Loucy (cell line): Measurements from ENCODE around the gene WDR7.

Source experiments
- H2AFZ ChIP-seq: fragments of 200-600 bp; sonication (generic); 2 replicates; pipeline ENCODE4 v1.6.0; 2016; ENCODE audit warnings: antibody characterized with exemption, mild to moderate bottlenecking, low read length, moderate library complexity
- H3F3A ChIP-seq: fragments of 200-600 bp; 2 replicates; pipeline ENCODE4 v1.6.0; 2016; ENCODE audit warnings: antibody characterized with exemption, low read depth, mild to moderate bottlenecking
- H3K27me3 ChIP-seq: fragments of 200-600 bp; sonication (generic); 2 replicates; pipeline ENCODE4 v1.6.1; 2014; ENCODE audit warnings: low read length, mild to moderate bottlenecking; ENCODE audit not compliant: insufficient read depth, poor library complexity, severe bottlenecking
- H3K36me3 ChIP-seq: fragments of 200-600 bp; sonication (generic); 2 replicates; pipeline ENCODE4 v1.6.1; 2016; ENCODE audit warnings: low read length; ENCODE audit not compliant: insufficient read depth
- H3K4me1 ChIP-seq: fragments of 200-600 bp; sonication (generic); 2 replicates; pipeline ENCODE4 v1.5.1; 2014; ENCODE audit warnings: low read length, mild to moderate bottlenecking; ENCODE audit not compliant: insufficient read depth, poor library complexity, severe bottlenecking
- H3K4me2 ChIP-seq: fragments of 200-600 bp; sonication (generic); 2 replicates; pipeline ENCODE4 v1.6.0; 2014; ENCODE audit warnings: antibody characterized with exemption, low read length, low read depth, mild to moderate bottlenecking; ENCODE audit not compliant: poor library complexity, severe bottlenecking
- H3K4me3 ChIP-seq: fragments of 200-600 bp; sonication (generic); 2 replicates; pipeline ENCODE4 v1.5.1; 2014; ENCODE audit warnings: low read length, mild to moderate bottlenecking, mixed read lengths; ENCODE audit not compliant: poor library complexity, severe bottlenecking
- H3K79me2 ChIP-seq: fragments of 200-600 bp; sonication (generic); 2 replicates; pipeline ENCODE4 v1.6.1; 2014; ENCODE audit warnings: low read length; ENCODE audit not compliant: insufficient read depth
- H3K9ac ChIP-seq: fragments of 200-600 bp; sonication (generic); 2 replicates; pipeline ENCODE4 v1.6.0; 2014; ENCODE audit warnings: mild to moderate bottlenecking, low read depth, low read length, moderate library complexity; ENCODE audit not compliant: poor library complexity, severe bottlenecking
- H3K9me2 ChIP-seq: fragments of 200-600 bp; sonication (generic); replicated peaks from 2 replicates; pipeline ENCODE4 v1.6.1; 2016; ENCODE audit warnings: low read depth, low read length, mixed read lengths
- H3K9me3 ChIP-seq: fragments of 200-600 bp; sonication (generic); 2 replicates; pipeline ENCODE4 v1.6.1; 2014; ENCODE audit warnings: mild to moderate bottlenecking, antibody characterized with exemption, low read length, low read depth; ENCODE audit not compliant: insufficient read depth
- H4K20me1 ChIP-seq: fragments of 200-600 bp; sonication (generic); 2 replicates; pipeline ENCODE4 v1.6.0; 2014; ENCODE audit warnings: antibody characterized with exemption, low read length, mild to moderate bottlenecking; ENCODE audit not compliant: insufficient read depth, poor library complexity, severe bottlenecking
- EZH2phosphoT487 ChIP-seq: fragments of 200-600 bp; IDR thresholded peaks from 2 replicates; pipeline ENCODE4 v1.6.1; 2018; ENCODE audit warnings: antibody characterized with exemption, mild to moderate bottlenecking, moderate library complexity, borderline replicate concordance
- TF ChIP-seq, protein P1 (sequence below): fragments of 200-600 bp; sonication (generic); conservative IDR thresholded peaks from 2 replicates; pipeline ENCODE4 v1.5.1; 2014; ENCODE audit warnings: mild to moderate bottlenecking, antibody characterized with exemption, low read length

The WDR7 gene

DNA sequence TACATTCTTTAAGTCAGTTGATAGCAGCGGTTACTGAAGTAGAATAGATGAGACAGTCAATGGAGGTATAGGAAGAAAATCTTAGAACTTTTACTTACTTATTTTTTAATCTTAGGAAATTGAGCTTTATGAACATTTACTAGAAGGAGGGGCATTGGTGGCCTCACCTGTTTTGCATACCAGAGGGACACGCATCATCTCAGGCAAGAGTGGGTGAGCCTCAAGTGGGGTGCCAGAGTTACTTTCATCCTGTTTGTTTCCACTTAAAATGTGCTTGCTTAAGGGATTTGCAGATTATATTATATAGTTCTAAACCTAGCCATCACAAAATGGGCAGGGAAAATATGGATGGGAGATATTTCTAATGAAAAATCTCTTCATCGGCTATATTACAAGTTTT lies 61.6 kb downstream of the WDR7 start:
- TF ChIP-seq EZH2phosphoT487, result no peak
- TF ChIP-seq, protein P1, sequence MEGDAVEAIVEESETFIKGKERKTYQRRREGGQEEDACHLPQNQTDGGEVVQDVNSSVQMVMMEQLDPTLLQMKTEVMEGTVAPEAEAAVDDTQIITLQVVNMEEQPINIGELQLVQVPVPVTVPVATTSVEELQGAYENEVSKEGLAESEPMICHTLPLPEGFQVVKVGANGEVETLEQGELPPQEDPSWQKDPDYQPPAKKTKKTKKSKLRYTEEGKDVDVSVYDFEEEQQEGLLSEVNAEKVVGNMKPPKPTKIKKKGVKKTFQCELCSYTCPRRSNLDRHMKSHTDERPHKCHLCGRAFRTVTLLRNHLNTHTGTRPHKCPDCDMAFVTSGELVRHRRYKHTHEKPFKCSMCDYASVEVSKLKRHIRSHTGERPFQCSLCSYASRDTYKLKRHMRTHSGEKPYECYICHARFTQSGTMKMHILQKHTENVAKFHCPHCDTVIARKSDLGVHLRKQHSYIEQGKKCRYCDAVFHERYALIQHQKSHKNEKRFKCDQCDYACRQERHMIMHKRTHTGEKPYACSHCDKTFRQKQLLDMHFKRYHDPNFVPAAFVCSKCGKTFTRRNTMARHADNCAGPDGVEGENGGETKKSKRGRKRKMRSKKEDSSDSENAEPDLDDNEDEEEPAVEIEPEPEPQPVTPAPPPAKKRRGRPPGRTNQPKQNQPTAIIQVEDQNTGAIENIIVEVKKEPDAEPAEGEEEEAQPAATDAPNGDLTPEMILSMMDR, result no peak
- no peak overlapping the region for H3K9ac ChIP-seq

GRCh38 chr18:56715121-56715520 lies 64.0 kb downstream of the WDR7 start:
- H3K9me2 ChIP-seq, result no peaks in the 10 kb centered on the region
- H3K4me3 ChIP-seq, result no peak overlapping the region
- no peak overlapping the region for H3K4me2 ChIP-seq
- no peaks in the 10 kb centered on the region for H3F3A ChIP-seq
- no peaks in the 10 kb centered on the region for H3K9me3 ChIP-seq
- no peak overlapping the region for H3K9ac ChIP-seq
- H2AFZ ChIP-seq, result no peak overlapping the region
- no peaks in the 10 kb centered on the region for H3K27me3 ChIP-seq
- peaks cover 6% of the 10 kb centered on the region for H3K4me1 ChIP-seq
- H3K79me2 ChIP-seq, result no peaks in the 10 kb centered on the region
- no peaks in the 10 kb centered on the region for H4K20me1 ChIP-seq
- H3K36me3 ChIP-seq, result no peaks in the 10 kb centered on the region
- TF ChIP-seq, protein P1, result no peak
- no peak for TF ChIP-seq EZH2phosphoT487

More for the DNA sequence above, 61.6 kb downstream of the WDR7 start:
- no peaks in the 10 kb centered on the region for H3K79me2 ChIP-seq
- H4K20me1 ChIP-seq, result no peaks in the 10 kb centered on the region
- H3K9me3 ChIP-seq, result no peaks in the 10 kb centered on the region
- H3K27me3 ChIP-seq, result no peaks in the 10 kb centered on the region
- no peak overlapping the region for H3K4me3 ChIP-seq
- H3K4me2 ChIP-seq, result no peak overlapping the region
- no peaks in the 10 kb centered on the region for H3K36me3 ChIP-seq
- no peaks in the 10 kb centered on the region for H3K9me2 ChIP-seq
- H2AFZ ChIP-seq, result no peak overlapping the region
- H3F3A ChIP-seq, result no peaks in the 10 kb centered on the region
- peaks cover 6% of the 10 kb centered on the region for H3K4me1 ChIP-seq

DNA sequence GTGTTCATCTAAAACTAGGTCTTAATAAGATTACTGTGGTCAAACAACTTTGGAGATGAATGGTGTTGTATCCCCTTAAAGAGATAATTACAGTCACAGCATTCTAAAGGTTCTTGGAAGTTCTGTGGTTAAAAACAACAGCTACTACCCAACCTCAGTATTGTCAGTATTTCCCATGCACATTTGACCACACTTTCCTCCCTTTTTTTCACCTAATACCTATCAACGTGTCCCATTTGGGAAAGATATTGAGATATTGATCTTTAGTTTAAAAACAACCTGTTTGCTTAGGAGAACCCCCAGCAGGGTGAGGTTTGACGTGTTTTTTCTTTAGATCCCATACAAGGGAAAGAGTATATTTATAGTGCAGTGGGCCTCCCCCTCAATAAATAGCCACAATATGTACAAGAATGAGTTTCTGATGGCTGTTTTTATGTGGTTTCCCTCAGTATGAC lies 65.6 kb downstream of the WDR7 start:
- Histone ChIP-seq H3K4me1 (peaks cover 6% of the 10 kb centered on the region), H3K4me2 (peak overlapping the region; percentile 15), H3K9me3 (no peaks in the 10 kb centered on the region), H3F3A (no peaks in the 10 kb centered on the region), H2AFZ (no peak overlapping the region), H3K9me2 (no peaks in the 10 kb centered on the region), H3K36me3 (no peaks in the 10 kb centered on the region), H3K27me3 (no peaks in the 10 kb centered on the region), H3K9ac (no peak overlapping the region), H3K4me3 (no peak overlapping the region), H4K20me1 (no peaks in the 10 kb centered on the region), H3K79me2 (no peaks in the 10 kb centered on the region)
- no peak for TF ChIP-seq EZH2phosphoT487
- TF ChIP-seq, protein P1, result no peak
